ENCODE results near the gene BTD. TPM values are rescaled to one million over a fixed set of nuclear protein-coding genes. Genes with fewer than 3 reads are reported as not detected.

Gene BTD
- polyA plus RNA-seq, 3 donors from 2014 or later = 25.0 to 32.7 (median 32.3) TPM

DNA sequence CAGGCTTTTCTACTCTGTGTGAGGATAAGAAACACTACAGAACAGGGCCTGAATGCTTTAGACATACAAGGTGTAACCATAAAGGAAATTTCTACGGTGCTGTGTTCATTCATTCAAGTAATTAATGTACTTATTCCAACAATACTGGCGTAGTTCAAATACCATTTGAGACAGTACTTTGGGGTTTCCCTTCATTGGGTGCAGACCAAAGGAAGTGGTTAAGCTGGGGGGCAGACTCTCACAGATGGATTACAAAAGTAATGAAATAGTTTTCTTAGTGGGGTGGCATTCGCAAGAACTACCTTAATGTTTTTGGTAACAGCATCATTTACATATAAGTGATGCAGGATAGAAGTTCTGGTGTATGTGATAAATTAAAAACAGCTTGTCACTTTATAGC lies 65.9 kb downstream of the BTD start:
- H3K4me3 Mint-ChIP-seq = peak overlapping the region; percentile 36 to 69 (median 53)
- H3K36me3 Mint-ChIP-seq = peaks cover 10 to 40% (median 27%) of the 10 kb centered on the region in 3 donors
- peaks cover 0 to 5% (median 0%) of the 10 kb centered on the region in 6 donors for H3K9me3 Mint-ChIP-seq
- H3K27ac Mint-ChIP-seq = peak overlapping the region in 3 of 6 donors; percentile 21 to 70 (median 23)
- H3K4me1 Mint-ChIP-seq = peaks cover 19 to 26% of the 10 kb centered on the region in 2 donors
- DNase-seq = peak; percentile 53 to 63 (median 59)
- peaks cover under 1 to 2% (median 2%) of the 10 kb centered on the region in 3 donors for H3K27me3 Mint-ChIP-seq (ENCODE audit: low read depth in 3 of 3)

- Mint-ChIP-seq H3K27me3 (ENCODE audit: low read depth in 3 of 3) (no peaks in the 10 kb centered on the region), H3K4me1 (no peaks in the 10 kb centered on the region), H3K4me3 (no peak overlapping the region), H3K27ac (no peak overlapping the region), H3K36me3 (peaks cover 12 to 34% (median 25%) of the 10 kb centered on the region in 3 donors), H3K9me3 (no peaks in the 10 kb centered on the region)
- DNase-seq = no peak
Observed at GRCh38 chr3:15673536-15673935, 72.0 kb downstream of the BTD start.

- no peak overlapping the region for H3K4me3 Mint-ChIP-seq
- no peaks in the 10 kb centered on the region for H3K4me1 Mint-ChIP-seq
- H3K27ac Mint-ChIP-seq = no peak overlapping the region
- H3K27me3 Mint-ChIP-seq (ENCODE audit: low read depth in 3 of 3) = no peaks in the 10 kb centered on the region
- no peak for DNase-seq
- H3K36me3 Mint-ChIP-seq = peaks cover 11 to 24% (median 13%) of the 10 kb centered on the region in 3 donors
- H3K9me3 Mint-ChIP-seq = no peaks in the 10 kb centered on the region
Observed at GRCh38 chr3:15676259-15676658, 74.7 kb downstream of the BTD start.

DNA sequence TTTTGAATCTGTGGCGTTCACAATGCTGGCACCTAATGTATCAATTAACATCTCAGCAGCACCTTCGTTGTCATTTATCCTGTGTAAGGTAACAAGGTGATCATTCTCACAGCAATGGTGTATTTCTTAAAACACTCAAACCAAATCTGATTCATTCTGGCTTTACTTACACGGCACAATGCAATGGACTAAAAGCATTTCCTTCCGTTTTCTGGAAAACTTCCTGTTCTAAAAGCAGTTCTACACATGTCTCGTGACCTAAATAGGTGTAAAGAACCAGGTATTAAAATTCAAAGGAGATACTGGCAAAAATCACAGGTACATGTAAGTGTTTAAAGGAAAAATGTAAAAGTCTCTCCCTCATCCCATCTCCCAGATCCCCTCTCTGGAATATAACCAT lies 77.8 kb downstream of the BTD start:
- no peak overlapping the region for H3K27ac Mint-ChIP-seq
- H3K27me3 Mint-ChIP-seq (ENCODE audit: low read depth in 3 of 3) = no peaks in the 10 kb centered on the region
- no peaks in the 10 kb centered on the region for H3K9me3 Mint-ChIP-seq
- peaks cover 17 to 45% (median 19%) of the 10 kb centered on the region in 3 donors for H3K36me3 Mint-ChIP-seq
- no peak for DNase-seq
- no peak overlapping the region for H3K4me3 Mint-ChIP-seq
- no peaks in the 10 kb centered on the region for H3K4me1 Mint-ChIP-seq

DNA sequence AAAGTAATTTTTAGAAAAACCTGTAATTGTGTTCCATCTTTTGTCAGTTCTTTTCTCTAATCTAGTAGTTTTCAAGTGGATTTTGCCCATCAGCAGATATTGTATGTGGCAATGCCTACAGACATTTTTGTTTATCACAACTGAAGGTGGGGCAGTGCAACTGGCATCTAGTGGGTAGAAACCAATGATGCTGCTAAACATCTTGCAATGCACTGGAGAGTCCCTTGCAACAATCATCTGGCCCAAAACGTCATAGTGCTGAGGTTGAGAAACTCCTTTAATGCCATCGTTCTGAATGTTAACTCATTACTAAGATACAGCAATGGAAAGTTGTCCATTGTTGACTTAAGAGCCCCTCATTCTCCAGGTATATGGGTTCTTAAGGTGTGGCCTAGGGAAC lies 80.1 kb downstream of the BTD start:
- Mint-ChIP-seq H3K9me3 (no peaks in the 10 kb centered on the region), H3K27me3 (ENCODE audit: low read depth in 3 of 3) (no peaks in the 10 kb centered on the region), H3K4me3 (no peak overlapping the region), H3K4me1 (no peaks in the 10 kb centered on the region), H3K36me3 (peaks cover 17 to 64% (median 30%) of the 10 kb centered on the region in 3 donors), H3K27ac (no peak overlapping the region)
- no peak for DNase-seq

- no peaks in the 10 kb centered on the region for H3K9me3 Mint-ChIP-seq
- no peak for DNase-seq
- H3K27ac Mint-ChIP-seq = no peak overlapping the region
- H3K36me3 Mint-ChIP-seq = peaks cover 16 to 56% (median 23%) of the 10 kb centered on the region in 3 donors
- H3K4me3 Mint-ChIP-seq = no peak overlapping the region
- H3K27me3 Mint-ChIP-seq (ENCODE audit: low read depth in 3 of 3) = no peaks in the 10 kb centered on the region
- no peaks in the 10 kb centered on the region for H3K4me1 Mint-ChIP-seq
Observed at GRCh38 chr3:15682561-15683185, 81.1 kb downstream of the BTD start.

DNA sequence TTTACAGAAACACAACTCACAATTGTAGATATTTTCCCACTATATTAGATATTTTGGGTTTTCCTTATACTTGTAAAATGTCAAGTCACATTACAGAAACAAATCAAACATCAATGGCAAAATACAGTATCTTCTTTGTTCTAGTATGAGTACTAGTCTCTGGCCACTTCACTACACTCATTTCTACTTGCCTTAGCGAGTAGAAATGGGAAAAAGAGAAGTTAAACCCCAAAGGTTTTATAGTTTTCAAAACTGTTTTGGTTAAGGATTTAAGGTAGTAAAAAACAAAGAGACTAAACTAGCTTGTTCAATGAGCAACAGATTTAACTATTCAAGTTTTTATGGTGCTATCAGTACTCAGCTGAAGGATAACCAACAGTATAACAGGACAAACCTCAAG lies 81.7 kb downstream of the BTD start:
- Mint-ChIP-seq H3K27ac (no peak overlapping the region), H3K4me1 (no peaks in the 10 kb centered on the region), H3K9me3 (no peaks in the 10 kb centered on the region), H3K36me3 (peaks cover 14 to 52% (median 23%) of the 10 kb centered on the region in 3 donors), H3K4me3 (no peak overlapping the region), H3K27me3 (ENCODE audit: low read depth in 3 of 3) (no peaks in the 10 kb centered on the region)
- no peak for DNase-seq

DNA sequence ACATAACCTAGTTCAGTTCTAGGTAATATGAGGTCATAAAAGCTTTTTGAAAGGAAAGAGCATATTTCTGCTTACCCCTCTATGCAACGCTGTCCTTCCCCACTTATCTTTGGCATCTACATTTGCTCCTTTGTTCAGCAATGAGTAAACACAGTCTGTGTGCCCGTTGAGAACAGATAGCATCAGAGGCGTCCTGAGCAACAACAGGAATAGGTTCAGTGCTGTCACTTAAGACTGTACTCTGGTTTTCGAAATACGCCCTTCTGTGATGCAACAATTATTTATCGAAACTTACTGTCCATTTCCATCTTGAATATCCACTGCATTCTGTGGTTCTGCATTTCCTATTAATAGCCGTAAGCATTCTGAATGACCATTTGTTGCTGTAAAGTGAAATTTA lies 84.4 kb downstream of the BTD start:
- no peak overlapping the region for H3K27ac Mint-ChIP-seq
- no peaks in the 10 kb centered on the region for H3K27me3 Mint-ChIP-seq (ENCODE audit: low read depth in 3 of 3)
- DNase-seq = no peak
- no peaks in the 10 kb centered on the region for H3K9me3 Mint-ChIP-seq
- no peak overlapping the region for H3K4me3 Mint-ChIP-seq
- H3K4me1 Mint-ChIP-seq = no peaks in the 10 kb centered on the region
- peaks cover 24 to 60% (median 31%) of the 10 kb centered on the region in 3 donors for H3K36me3 Mint-ChIP-seq

GRCh38 chr3:15690230-15690629 lies 88.7 kb downstream of the BTD start:
- H3K36me3 Mint-ChIP-seq = peaks cover 26 to 44% (median 28%) of the 10 kb centered on the region in 3 donors
- no peak for DNase-seq
- H3K4me1 Mint-ChIP-seq = peaks cover 2 to 11% of the 10 kb centered on the region in 2 donors
- no peaks in the 10 kb centered on the region for H3K27me3 Mint-ChIP-seq (ENCODE audit: low read depth in 3 of 3)
- H3K9me3 Mint-ChIP-seq = no peaks in the 10 kb centered on the region
- no peak overlapping the region for H3K4me3 Mint-ChIP-seq
- H3K27ac Mint-ChIP-seq = no peak overlapping the region

- Mint-ChIP-seq H3K4me1 (peaks cover 2 to 11% of the 10 kb centered on the region in 2 donors), H3K27me3 (ENCODE audit: low read depth in 3 of 3) (no peaks in the 10 kb centered on the region), H3K9me3 (no peaks in the 10 kb centered on the region), H3K36me3 (peaks cover 22 to 45% (median 28%) of the 10 kb centered on the region in 3 donors), H3K27ac (no peak overlapping the region), H3K4me3 (no peak overlapping the region)
- no peak for DNase-seq
Observed at GRCh38 chr3:15690748-15691147, 89.2 kb downstream of the BTD start.

DNA sequence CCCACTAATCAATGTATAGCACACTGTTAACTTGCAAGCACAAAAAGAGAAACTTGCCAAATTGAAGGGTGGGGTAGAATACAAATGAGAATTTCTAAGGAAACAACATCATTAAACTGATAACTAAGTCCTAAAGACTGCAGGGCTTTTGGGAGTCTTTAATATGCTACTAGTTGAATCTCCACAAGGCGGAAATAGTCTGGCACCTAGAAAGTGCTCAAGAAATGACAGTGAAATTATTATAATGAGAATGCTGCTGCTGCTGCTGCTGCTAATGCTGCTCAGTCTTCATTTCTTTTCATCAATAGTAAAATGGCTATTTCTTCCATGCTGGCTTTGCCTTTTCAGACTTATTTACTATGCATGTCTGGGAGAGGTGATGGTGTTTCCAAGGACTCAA lies 91.8 kb downstream of the BTD start:
- peaks cover 2 to 11% of the 10 kb centered on the region in 2 donors for H3K4me1 Mint-ChIP-seq
- peaks cover 0 to 3% (median 0%) of the 10 kb centered on the region in 3 donors for H3K27me3 Mint-ChIP-seq (ENCODE audit: low read depth in 3 of 3)
- no peak overlapping the region for H3K4me3 Mint-ChIP-seq
- no peak overlapping the region for H3K27ac Mint-ChIP-seq
- peaks cover 23 to 43% (median 34%) of the 10 kb centered on the region in 3 donors for H3K36me3 Mint-ChIP-seq
- DNase-seq = peak in 2 of 3 donors; percentile 3 to 8
- no peaks in the 10 kb centered on the region for H3K9me3 Mint-ChIP-seq

DNA sequence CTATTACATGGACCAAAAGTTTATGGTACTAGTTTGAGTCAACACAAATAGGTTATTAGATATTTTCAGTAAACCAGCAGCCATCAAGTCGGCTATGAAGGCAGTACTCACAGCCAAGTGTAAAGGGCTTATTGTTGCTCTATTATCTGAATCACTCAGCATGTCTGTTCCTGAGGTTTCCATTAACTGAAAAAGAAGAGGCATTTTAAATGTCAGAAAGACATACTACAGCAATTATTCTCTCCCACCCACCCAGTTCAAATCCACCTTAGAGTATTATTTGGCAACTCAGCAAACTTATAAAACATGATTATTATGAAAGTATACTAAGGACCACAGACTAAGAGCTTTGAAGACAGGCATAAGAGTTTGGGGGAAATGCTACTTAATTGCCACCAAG lies 93.1 kb downstream of the BTD start:
- Mint-ChIP-seq H3K36me3 (peaks cover 20 to 41% (median 35%) of the 10 kb centered on the region in 3 donors), H3K27me3 (ENCODE audit: low read depth in 3 of 3) (peaks cover 0 to 3% (median 0%) of the 10 kb centered on the region in 3 donors), H3K27ac (no peak overlapping the region), H3K9me3 (no peaks in the 10 kb centered on the region), H3K4me3 (no peak overlapping the region), H3K4me1 (peaks cover 2 to 11% of the 10 kb centered on the region in 2 donors)
- DNase-seq = no peak

Measured in immature natural killer cell (primary cell).